NCI-H1436 (cell line): ENCODE measurements around the gene CNRIP1.

ENCODE experiments used
- DNase-seq: peaks from one replicate; lab custom pipeline; 2025; lab: John Stamatoyannopoulos, UW

Gene CNRIP1

DNA sequence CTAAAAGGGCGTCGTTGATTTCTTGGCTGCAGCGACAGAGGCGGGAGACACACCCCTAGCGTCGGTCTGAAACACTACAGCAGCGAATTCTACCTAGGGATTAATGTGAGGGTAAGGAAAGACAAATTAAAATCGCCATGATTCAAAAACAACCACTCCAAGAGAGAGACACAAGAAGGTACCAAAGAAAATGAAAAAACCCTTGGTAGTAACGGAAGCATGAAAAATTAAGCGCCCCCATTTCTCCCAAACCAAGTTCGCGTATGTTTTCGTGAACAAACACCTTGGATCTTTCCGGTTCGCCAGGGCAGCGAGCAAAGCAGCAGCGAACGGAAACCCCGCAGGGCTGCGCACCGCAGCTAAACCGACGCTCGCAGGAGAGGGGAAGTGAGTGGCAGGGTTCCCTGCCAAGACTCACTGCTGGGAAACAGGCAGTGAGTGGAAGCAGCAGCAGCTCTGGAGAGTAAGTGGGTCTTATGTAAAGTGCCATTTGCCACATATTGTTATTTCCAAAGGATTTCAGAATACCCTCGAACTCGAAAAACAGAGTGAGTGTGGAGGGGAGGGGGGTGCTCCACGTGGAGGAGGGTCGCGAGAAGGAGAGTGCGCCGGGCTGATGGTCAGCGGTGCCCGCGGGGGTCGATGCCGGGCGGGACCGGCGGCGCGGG, 68.4 kb downstream of the CNRIP1 start:
- peak; percentile 63 for DNase-seq

DNA sequence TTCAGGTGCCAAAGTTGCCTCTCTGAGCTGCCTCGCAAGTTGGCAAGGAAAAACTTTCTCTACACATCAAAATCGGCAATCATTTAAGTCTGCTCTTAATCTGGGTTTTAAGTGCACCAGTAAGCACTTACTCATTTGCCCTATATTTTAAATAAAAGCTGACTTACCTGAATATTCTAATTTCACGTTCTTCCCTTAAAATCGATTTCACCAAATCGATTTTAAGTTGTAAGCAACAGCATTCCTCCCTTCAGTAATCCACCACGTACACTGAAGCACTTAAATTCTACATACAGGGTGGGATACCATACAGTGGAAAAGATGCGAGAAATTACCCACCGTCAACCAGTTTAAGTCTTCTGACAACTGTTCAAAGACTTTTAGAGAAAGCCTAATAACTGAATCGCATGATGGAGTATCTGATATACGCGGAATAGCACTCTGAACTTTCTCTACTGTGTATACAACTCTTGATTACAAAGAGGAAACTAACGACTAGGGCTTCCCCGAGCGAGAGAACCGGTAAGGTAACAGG, 69.0 kb downstream of the CNRIP1 start:
- no peak for DNase-seq

DNA sequence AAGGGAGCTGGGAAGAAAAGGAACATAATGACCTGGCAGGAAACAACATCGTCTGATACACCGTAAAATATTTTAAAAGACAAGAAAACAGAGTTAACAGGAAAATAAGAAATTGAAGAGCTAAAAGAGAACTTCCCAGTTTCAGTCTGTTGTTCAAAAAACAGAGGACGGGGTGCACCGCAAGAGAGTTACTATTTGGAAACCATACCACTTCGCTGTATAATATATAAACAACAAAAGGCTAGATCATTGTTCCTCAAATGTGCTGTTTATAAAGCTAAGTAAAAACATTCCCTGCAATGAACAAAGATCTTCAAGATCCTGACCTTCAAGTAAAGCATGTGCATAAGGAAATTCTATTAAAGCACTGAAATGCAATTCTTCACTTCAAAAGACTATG, 69.6 kb downstream of the CNRIP1 start:
- DNase-seq = no peak

DNA sequence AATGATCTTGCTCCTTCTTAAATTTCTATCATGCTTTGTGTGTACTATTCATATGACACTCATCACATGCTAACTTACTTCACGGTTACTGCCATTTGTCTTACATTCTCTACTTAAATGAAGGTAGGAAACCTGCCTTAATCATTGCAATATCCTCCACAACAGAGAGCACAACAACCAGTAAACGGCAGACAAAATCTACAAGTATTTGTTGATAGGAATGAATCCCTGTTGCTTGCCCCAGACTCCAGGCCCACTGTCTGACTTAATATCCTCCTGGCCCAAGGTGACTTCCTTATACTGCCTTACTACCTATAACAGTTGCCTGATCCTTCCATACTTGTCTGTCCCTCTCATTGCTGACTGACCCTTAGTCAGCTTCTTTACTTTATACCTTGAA, 70.9 kb downstream of the CNRIP1 start:
- DNase-seq = no peak

DNA sequence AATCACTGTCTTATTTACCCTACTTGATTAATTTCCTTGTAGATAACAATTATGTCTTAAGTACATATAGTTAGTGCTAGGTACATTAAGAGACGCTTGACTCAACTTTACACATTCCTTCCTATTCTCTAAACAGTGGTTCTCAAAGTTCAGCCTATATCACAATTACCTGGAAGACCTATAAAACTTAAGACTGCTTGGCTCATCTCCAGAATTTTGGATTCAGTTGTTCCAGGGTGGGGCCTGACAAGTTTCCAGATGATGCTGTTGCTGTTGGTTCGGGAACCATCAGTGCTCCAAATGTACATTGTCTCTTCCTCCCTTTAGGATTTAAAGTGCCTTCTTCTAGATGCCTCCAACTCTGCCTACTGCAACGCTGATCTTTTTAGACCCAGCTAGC, 71.4 kb downstream of the CNRIP1 start:
- no peak for DNase-seq

DNA sequence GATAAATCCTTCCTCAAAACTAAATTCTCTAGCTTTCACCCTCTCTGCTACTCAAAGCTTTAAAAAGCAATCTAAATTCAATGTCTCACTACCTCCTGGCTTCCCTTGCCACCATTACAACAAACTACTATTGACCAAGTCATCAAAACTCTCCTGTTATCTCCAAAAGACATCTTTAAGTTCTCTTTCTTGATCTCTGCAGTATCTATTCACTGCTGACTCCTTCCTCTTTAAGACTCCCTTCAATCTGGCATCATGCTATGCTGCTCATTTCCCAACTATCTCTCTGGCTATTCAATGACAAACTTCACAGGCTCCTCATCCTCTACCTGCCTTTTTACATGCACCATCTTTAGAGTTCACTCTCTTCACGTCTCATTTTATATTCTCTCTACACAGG, 73.4 kb downstream of the CNRIP1 start:
- DNase-seq = no peak

DNA sequence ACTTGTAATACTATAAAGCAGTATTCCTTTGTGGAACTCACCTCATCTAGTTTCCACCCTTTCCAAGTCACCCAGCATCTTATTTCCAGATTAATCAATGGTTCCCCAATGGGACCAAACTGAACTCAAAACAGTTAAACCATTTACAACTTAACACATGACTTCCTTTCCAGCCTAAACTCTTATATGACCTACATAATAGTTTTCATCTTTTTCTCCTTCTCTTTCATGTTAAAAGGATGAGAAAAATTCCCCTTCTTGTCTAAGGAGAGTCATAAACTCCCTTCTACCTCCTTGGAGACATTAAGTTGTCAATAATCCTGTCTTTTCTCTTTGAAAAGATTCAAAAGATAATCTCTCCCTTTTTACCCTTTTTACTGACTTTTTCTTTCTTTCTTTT, 74.1 kb downstream of the CNRIP1 start:
- DNase-seq = no peak

DNA sequence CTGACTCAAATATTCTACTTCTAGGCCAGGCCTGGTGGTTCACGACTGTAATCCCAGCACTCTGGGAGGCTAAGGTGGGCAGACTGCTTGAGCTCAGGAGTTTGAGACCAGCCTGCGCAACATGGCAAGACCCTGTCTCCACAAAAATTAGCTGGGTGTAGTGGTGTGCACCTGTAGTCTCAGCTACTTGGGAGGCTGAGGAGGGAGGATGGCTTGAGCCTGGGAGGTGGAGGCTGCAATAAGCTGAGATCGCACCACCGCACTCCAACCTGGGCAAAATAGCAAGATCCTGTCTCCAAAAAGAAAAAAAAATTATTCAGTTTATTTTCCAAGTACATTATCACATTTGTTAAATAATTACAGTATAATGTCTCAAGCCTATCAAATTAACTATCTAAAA, 74.7 kb downstream of the CNRIP1 start:
- no peak for DNase-seq

DNA sequence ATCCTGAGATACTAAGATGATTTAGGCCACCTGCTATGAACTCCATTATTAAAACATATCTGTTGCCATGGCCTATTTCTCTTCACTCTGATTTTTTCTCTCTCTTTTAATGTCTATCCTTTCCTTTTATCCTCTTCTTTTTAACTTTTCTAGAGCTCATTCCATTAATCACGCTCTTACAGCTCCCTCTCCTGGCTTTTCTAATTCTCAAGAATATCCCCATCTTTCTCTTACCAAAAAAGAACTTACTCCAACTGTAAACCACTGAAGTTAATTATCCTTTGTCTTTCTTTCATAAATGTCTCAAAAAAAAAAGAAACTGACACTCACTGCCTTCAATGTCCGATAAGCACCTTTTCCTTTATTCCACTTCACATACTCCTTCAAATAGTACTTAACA, 75.3 kb downstream of the CNRIP1 start:
- no peak for DNase-seq
